ENCODE data around the gene LPP. TPM values are rescaled to one million over a fixed set of nuclear protein-coding genes. Genes with fewer than 3 reads are reported as not detected.
"Not testable (repeated sequence)": the region's sequence is repeated elsewhere in the genome, so short reads cannot be mapped to it uniquely, and the experiment has no call there.

Gene LPP
- total and polyA plus RNA-seq, 8 donors, result 4.9 to 84.4 (median 45.9) TPM

GRCh38 chr3:188607805-188608315, 453.9 kb downstream of the LPP start:
- Histone ChIP-seq H3K36me3 (peaks cover 0 to 20% (median 0%) of the 10 kb centered on the region in 3 donors), H3K4me1 (no peaks in the 10 kb centered on the region), H3K9me3 (no peaks in the 10 kb centered on the region), H3K27me3 (no peaks in the 10 kb centered on the region), H3K4me3 (no peak overlapping the region), H3K27ac (no peak overlapping the region)
- no peak for DNase-seq
- intact Hi-C loops (cut with DNase I), result no loop called here
- TF ChIP-seq, protein P1, sequence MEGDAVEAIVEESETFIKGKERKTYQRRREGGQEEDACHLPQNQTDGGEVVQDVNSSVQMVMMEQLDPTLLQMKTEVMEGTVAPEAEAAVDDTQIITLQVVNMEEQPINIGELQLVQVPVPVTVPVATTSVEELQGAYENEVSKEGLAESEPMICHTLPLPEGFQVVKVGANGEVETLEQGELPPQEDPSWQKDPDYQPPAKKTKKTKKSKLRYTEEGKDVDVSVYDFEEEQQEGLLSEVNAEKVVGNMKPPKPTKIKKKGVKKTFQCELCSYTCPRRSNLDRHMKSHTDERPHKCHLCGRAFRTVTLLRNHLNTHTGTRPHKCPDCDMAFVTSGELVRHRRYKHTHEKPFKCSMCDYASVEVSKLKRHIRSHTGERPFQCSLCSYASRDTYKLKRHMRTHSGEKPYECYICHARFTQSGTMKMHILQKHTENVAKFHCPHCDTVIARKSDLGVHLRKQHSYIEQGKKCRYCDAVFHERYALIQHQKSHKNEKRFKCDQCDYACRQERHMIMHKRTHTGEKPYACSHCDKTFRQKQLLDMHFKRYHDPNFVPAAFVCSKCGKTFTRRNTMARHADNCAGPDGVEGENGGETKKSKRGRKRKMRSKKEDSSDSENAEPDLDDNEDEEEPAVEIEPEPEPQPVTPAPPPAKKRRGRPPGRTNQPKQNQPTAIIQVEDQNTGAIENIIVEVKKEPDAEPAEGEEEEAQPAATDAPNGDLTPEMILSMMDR (IDR thresholded peaks at IDR 0.05), result no peak
- FAIRE-seq, result peak; percentile 5
- no peak for ATAC-seq

- DNase-seq (no peak), FAIRE-seq (no peak), ATAC-seq (no peak)
- no peaks in the 10 kb centered on the region for H3K27me3 ChIP-seq
- TF ChIP-seq, protein P1 (IDR thresholded peaks at IDR 0.05), result no peak
- no peaks in the 10 kb centered on the region for H3K4me1 ChIP-seq
- intact Hi-C loops (cut with DNase I), result no loop called here
- peaks cover 0 to 20% (median 0%) of the 10 kb centered on the region in 3 donors for H3K36me3 ChIP-seq
- WGBS, 2 donors, result 96% methylated on average over 3 of the region's 3 CpGs
- no peaks in the 10 kb centered on the region for H3K9me3 ChIP-seq
- H3K4me3 ChIP-seq, result no peak overlapping the region
- H3K27ac ChIP-seq, result no peak overlapping the region
These were observed 454.4 kb downstream of the LPP start for GRCh38 chr3:188608401-188608800.

DNA sequence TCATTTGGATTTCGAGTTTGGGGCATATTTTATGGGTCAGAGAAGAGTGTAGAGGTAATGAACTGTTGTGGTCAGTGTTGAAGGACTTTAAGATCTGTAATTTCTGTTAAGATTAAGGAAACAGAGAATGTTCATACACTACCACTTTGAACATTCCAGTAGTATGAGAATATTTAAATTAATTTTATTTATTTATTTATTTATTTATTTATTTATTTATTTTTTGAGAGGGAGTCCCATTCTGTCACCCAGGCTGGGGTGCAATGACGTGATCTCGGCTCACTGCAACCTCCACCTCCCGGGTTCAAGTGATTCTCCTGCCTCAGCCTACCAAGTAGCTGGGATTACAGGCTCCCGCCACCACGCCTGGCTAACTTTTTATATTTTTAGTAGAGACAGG, 459.8 kb downstream of the LPP start:
- H3K27me3 ChIP-seq; H3K27ac ChIP-seq; DNase-seq; intact Hi-C loops (cut with DNase I); FAIRE-seq; H3K4me3 ChIP-seq; H3K9me3 ChIP-seq; H3K4me1 ChIP-seq; ATAC-seq: not testable (repeated sequence)
- 90% methylated on average over 6 of the region's 6 CpGs for WGBS, 2 donors
- H3K36me3 ChIP-seq, result peaks cover 0 to 20% (median 0%) of the 10 kb centered on the region in 3 donors

- H3K36me3 ChIP-seq, result no peaks in the 10 kb centered on the region
- 63 to 67% methylated on average over 2 of the region's 2 CpGs for WGBS, 2 donors
- intact Hi-C loops (cut with DNase I), result no loop called here
These were observed 463.3 kb downstream of the LPP start for GRCh38 chr3:188617270-188617669.

GRCh38 chr3:188617988-188618701, 464.2 kb downstream of the LPP start:
- intact Hi-C loops (cut with DNase I), result no loop called here
- H3K36me3 ChIP-seq, result no peaks in the 10 kb centered on the region
- H3K4me3 ChIP-seq, result no peak overlapping the region
- H3K9me3 ChIP-seq, result no peaks in the 10 kb centered on the region
- no peak for ATAC-seq
- no peak for DNase-seq
- H3K27ac ChIP-seq, result no peak overlapping the region
- no peaks in the 10 kb centered on the region for H3K27me3 ChIP-seq
- no peaks in the 10 kb centered on the region for H3K4me1 ChIP-seq
- FAIRE-seq, result no peak
- 97 to 99% methylated on average over 5 of the region's 5 CpGs for WGBS, 2 donors
- TF ChIP-seq, protein P1 (IDR thresholded peaks at IDR 0.05), result no peak

More at GRCh38 chr3:188617270-188617669, 463.3 kb downstream of the LPP start:
- FAIRE-seq (no peak), ATAC-seq (no peak), DNase-seq (no peak)
- TF ChIP-seq, protein P1 (IDR thresholded peaks at IDR 0.05), result no peak
- Histone ChIP-seq H3K27me3 (no peaks in the 10 kb centered on the region), H3K4me1 (no peaks in the 10 kb centered on the region), H3K9me3 (no peaks in the 10 kb centered on the region), H3K27ac (no peak overlapping the region), H3K4me3 (no peak overlapping the region)
